WTC11 (cell line): ENCODE measurements around the gene PADI6. TPM values are rescaled to one million over a fixed set of nuclear protein-coding genes. Genes with fewer than 3 reads are reported as not detected.

ENCODE experiments used
- ATAC-seq: fragments of 200-7000 bp; cut with Tn5 transposase; 2 replicates; pipeline ENCODE4 v1.10.0; 2021; ENCODE audit warnings: mild to moderate bottlenecking, moderate library complexity
- CTCF ChIA-PET: fragments of 300-600 bp; sonication (Branson Sonifier 250); formaldehyde crosslinking; loops from one replicate; lab custom pipeline; 2021; ENCODE audit warnings: antibody characterized with exemption; lab: Charles Lee
- POLR2A ChIA-PET: fragments of 350-600 bp; sonication (Branson Sonifier 250); formaldehyde crosslinking; loops from one replicate; lab custom pipeline; 2021; ENCODE audit warnings: antibody characterized with exemption; lab: Charles Lee
- DNase-seq: peaks from one replicate; pipeline ENCODE4 v3.0.0; 2021; ENCODE audit warnings: low spot score
- H3K27ac Mint-ChIP-seq: 2 replicates; pipeline ENCODE4 v1.8.0; 2021; ENCODE audit warnings: mixed read lengths
- H3K27me3 Mint-ChIP-seq: 2 replicates; pipeline ENCODE4 v1.8.0; 2021; ENCODE audit warnings: low read depth, mild to moderate bottlenecking, moderate library complexity, mixed read lengths
- H3K36me3 Mint-ChIP-seq: 2 replicates; pipeline ENCODE4 v1.8.0; 2021; ENCODE audit warnings: mixed read lengths
- H3K4me1 Mint-ChIP-seq: 2 replicates; pipeline ENCODE4 v1.8.0; 2022; ENCODE audit warnings: mixed read lengths
- H3K4me3 Mint-ChIP-seq: 2 replicates; pipeline ENCODE4 v1.8.0; 2021; ENCODE audit warnings: mild to moderate bottlenecking, moderate library complexity, mixed read lengths
- H3K9me3 Mint-ChIP-seq: 2 replicates; pipeline ENCODE4 v1.8.0; 2021; ENCODE audit warnings: mixed read lengths
- E2F5 ChIP-seq: sonication (generic); formaldehyde crosslinking; IDR thresholded peaks from 2 replicates; pipeline ENCODE4 v1.8.1; 2022; ENCODE audit warnings: mild to moderate bottlenecking, moderate library complexity, missing genetic modification reagents
- ESRRA ChIP-seq: sonication (generic); formaldehyde crosslinking; IDR thresholded peaks from 2 replicates; pipeline ENCODE4 v1.8.1; 2022; ENCODE audit warnings: mild to moderate bottlenecking, missing genetic modification reagents, borderline replicate concordance
- GABPB1 ChIP-seq: sonication (generic); formaldehyde crosslinking; IDR thresholded peaks from 2 replicates; pipeline ENCODE4 v1.8.1; 2023; ENCODE audit warnings: mild to moderate bottlenecking, missing genetic modification reagents
- GRHL2 ChIP-seq: fragments of 250-450 bp; sonication (Bioruptor Pico); IDR thresholded peaks from 2 replicates; pipeline ENCODE4 v1.8.0; 2022; ENCODE audit warnings: mild to moderate bottlenecking, moderate library complexity; ENCODE audit not compliant: insufficient replicate concordance, severe bottlenecking
- IRF1 ChIP-seq: sonication (generic); formaldehyde crosslinking; IDR thresholded peaks from 2 replicates; pipeline ENCODE4 v1.8.0; 2023; ENCODE audit warnings: missing genetic modification reagents
- JUN ChIP-seq: sonication (generic); formaldehyde crosslinking; IDR thresholded peaks from 2 replicates; pipeline ENCODE4 v1.8.0; 2023; ENCODE audit warnings: mild to moderate bottlenecking, missing genetic modification reagents
- MXD4 ChIP-seq: fragments of 250-450 bp; sonication (Bioruptor Pico); IDR thresholded peaks from 2 replicates; pipeline ENCODE4 v1.8.0; 2021; ENCODE audit warnings: mild to moderate bottlenecking, moderate library complexity, borderline replicate concordance
- NFATC4 ChIP-seq: fragments of 250-450 bp; sonication (Bioruptor Pico); IDR thresholded peaks from 2 replicates; pipeline ENCODE4 v1.9.0; 2021; ENCODE audit warnings: mild to moderate bottlenecking
- NFE2L1 ChIP-seq: sonication (generic); formaldehyde crosslinking; IDR thresholded peaks from 2 replicates; pipeline ENCODE4 v1.8.1; 2023; ENCODE audit warnings: missing genetic modification reagents
- NR2C2 ChIP-seq: sonication (generic); formaldehyde crosslinking; IDR thresholded peaks from 2 replicates; pipeline ENCODE4 v1.8.0; 2022; ENCODE audit warnings: mild to moderate bottlenecking, missing genetic modification reagents
- SMAD3 ChIP-seq: sonication (generic); formaldehyde crosslinking; IDR thresholded peaks from 2 replicates; pipeline ENCODE4 v1.8.0; 2022; ENCODE audit warnings: missing genetic modification reagents, mild to moderate bottlenecking, borderline replicate concordance
- SMAD4 ChIP-seq: sonication (generic); formaldehyde crosslinking; IDR thresholded peaks from 2 replicates; pipeline ENCODE4 v1.8.0; 2022; ENCODE audit warnings: mild to moderate bottlenecking, missing genetic modification reagents
- ZNF121 ChIP-seq: sonication (generic); formaldehyde crosslinking; IDR thresholded peaks from 2 replicates; pipeline ENCODE4 v1.8.0; 2023; ENCODE audit warnings: missing genetic modification reagents
- ZSCAN18 ChIP-seq: fragments of 250-450 bp; sonication (Bioruptor Pico); IDR thresholded peaks from 2 replicates; pipeline ENCODE4 v2.1.2; 2022; ENCODE audit warnings: mild to moderate bottlenecking, moderate library complexity
- total RNA-seq: library from RNA; stranded (reverse); gene quantifications from 3 replicates; pipeline ENCODE4 v1.2.3, GENCODE V29; 2021
- TF ChIP-seq, protein P1 (sequence below): fragments of 250-450 bp; sonication (Bioruptor Pico); IDR thresholded peaks from 2 replicates; pipeline ENCODE4 v1.8.0; 2021; ENCODE audit warnings: mild to moderate bottlenecking
- TF ChIP-seq, protein P2 (sequence below): fragments of 200-600 bp; IDR thresholded peaks from 2 replicates; pipeline ENCODE4 v1.8.0; 2022; ENCODE audit warnings: antibody characterized with exemption
- TF ChIP-seq, protein P3 (sequence below): fragments of 250-450 bp; sonication (Bioruptor Pico); IDR thresholded peaks from 2 replicates; pipeline ENCODE4 v1.9.0; 2021; ENCODE audit warnings: moderate library complexity, mild to moderate bottlenecking, inconsistent platforms, borderline replicate concordance
- TF ChIP-seq, protein P4 (sequence below): sonication (generic); formaldehyde crosslinking; IDR thresholded peaks from 2 replicates; pipeline ENCODE4 v1.8.0; 2022; ENCODE audit warnings: missing genetic modification reagents
- TF ChIP-seq, protein P5 (sequence below): sonication (generic); formaldehyde crosslinking; IDR thresholded peaks from 2 replicates; pipeline ENCODE4 v1.8.1; 2023; ENCODE audit warnings: mild to moderate bottlenecking, moderate library complexity, missing genetic modification reagents

The PADI6 gene
- total RNA-seq, 1 experiment from 2014 or later, result not detected

DNA sequence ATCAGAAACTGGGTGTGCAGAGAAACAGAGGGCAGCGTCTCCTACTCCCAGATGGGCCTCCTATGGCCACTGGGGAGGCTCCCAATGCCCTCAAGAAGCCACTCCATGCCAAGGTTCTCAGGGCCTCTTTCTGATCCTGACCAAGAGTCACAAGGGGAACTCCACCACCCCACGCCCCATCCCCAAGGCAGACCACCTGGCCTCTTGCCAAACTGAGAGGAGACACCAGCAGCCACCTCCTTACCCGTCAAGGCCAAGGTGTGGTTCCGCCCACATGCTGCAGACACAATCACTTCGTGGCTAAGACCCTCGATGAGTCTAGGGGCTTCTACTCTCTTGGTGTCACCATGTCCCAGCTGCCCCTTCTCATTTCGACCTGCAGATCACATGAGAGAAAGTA lies 50.5 kb downstream of the PADI6 start (continued):
- TF ChIP-seq, protein P1, sequence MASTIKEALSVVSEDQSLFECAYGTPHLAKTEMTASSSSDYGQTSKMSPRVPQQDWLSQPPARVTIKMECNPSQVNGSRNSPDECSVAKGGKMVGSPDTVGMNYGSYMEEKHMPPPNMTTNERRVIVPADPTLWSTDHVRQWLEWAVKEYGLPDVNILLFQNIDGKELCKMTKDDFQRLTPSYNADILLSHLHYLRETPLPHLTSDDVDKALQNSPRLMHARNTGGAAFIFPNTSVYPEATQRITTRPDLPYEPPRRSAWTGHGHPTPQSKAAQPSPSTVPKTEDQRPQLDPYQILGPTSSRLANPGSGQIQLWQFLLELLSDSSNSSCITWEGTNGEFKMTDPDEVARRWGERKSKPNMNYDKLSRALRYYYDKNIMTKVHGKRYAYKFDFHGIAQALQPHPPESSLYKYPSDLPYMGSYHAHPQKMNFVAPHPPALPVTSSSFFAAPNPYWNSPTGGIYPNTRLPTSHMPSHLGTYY (CRISPR knock-in tag), result no peak
- TF ChIP-seq, protein P2, sequence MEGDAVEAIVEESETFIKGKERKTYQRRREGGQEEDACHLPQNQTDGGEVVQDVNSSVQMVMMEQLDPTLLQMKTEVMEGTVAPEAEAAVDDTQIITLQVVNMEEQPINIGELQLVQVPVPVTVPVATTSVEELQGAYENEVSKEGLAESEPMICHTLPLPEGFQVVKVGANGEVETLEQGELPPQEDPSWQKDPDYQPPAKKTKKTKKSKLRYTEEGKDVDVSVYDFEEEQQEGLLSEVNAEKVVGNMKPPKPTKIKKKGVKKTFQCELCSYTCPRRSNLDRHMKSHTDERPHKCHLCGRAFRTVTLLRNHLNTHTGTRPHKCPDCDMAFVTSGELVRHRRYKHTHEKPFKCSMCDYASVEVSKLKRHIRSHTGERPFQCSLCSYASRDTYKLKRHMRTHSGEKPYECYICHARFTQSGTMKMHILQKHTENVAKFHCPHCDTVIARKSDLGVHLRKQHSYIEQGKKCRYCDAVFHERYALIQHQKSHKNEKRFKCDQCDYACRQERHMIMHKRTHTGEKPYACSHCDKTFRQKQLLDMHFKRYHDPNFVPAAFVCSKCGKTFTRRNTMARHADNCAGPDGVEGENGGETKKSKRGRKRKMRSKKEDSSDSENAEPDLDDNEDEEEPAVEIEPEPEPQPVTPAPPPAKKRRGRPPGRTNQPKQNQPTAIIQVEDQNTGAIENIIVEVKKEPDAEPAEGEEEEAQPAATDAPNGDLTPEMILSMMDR, result no peak
- no peak for TF ChIP-seq MXD4
- TF ChIP-seq NFE2L1 (CRISPR knock-in tag), result no peak

DNA sequence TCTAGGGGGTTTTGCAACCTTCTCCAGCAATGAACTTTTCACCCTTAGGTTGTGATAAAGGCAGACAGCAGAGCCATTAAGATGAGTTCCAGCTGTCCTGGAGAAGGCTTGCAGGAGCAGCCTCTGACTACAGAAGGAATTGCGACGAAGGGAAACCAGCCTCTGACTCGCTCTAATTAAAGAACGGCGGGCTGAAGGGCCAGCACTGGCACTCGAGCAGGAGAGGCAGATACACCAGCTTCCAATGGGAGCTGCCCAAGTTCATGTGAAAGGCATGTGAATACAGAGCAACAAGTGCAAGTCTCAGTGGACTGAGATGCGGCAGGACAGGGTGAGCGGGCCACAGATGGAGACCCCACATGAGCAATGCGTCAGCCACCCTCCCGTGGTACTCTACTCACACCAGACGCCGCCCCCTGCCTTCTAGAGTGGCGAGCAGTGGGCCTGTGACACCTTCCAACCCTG lies 51.8 kb downstream of the PADI6 start:
- CTCF ChIA-PET, result interaction anchor here (0.7 to 1.0 kb wide), 2 partner anchors 16 to 53 kb away, joined by 5 read pairs; partner anchors contain the start of gene RCC2
- H3K27ac Mint-ChIP-seq, result peak overlapping the region; percentile 91
- peaks cover 92% of the 10 kb centered on the region for H3K36me3 Mint-ChIP-seq
- no peaks in the 10 kb centered on the region for H3K9me3 Mint-ChIP-seq
- ATAC-seq (no peak), DNase-seq (no peak)
- H3K4me1 Mint-ChIP-seq, result peaks cover 65% of the 10 kb centered on the region
- TF ChIP-seq NFATC4 (CRISPR knock-in tag) (no peak), GRHL2 (CRISPR knock-in tag) (no peak), ZNF121 (CRISPR knock-in tag) (peak; percentile 90), E2F5 (CRISPR knock-in tag) (no peak), NR2C2 (no peak)
- TF ChIP-seq, protein P3, sequence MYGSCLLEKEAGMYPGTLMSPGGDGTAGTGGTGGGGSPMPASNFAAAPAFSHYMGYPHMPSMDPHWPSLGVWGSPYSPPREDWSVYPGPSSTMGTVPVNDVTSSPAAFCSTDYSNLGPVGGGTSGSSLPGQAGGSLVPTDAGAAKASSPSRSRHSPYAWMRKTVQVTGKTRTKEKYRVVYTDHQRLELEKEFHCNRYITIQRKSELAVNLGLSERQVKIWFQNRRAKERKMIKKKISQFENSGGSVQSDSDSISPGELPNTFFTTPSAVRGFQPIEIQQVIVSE (CRISPR knock-in tag), result no peak
- no peak overlapping the region for H3K4me3 Mint-ChIP-seq
- POLR2A ChIA-PET, result no interaction called here
- no peaks in the 10 kb centered on the region for H3K27me3 Mint-ChIP-seq

GRCh38 chr1:17425806-17426600 lies 54.0 kb downstream of the PADI6 start:
- DNase-seq, result no peak
- ChIA-PET CTCF (interaction anchor here (0.7 to 1.6 kb wide), 2 partner anchors 13 to 52 kb away, joined by 3 to 4 read pairs; partner anchors contain the start of gene RCC2), POLR2A (no interaction called here)
- peaks cover 85% of the 10 kb centered on the region for H3K36me3 Mint-ChIP-seq
- no peak for ATAC-seq
- H3K4me3 Mint-ChIP-seq, result no peak overlapping the region
- peaks cover 66% of the 10 kb centered on the region for H3K4me1 Mint-ChIP-seq
- H3K27ac Mint-ChIP-seq, result peak overlapping the region; percentile 85
- H3K9me3 Mint-ChIP-seq, result no peaks in the 10 kb centered on the region
- H3K27me3 Mint-ChIP-seq, result no peaks in the 10 kb centered on the region
- TF ChIP-seq SMAD4 (CRISPR knock-in tag) (no peak), ZNF121 (CRISPR knock-in tag) (no peak), GABPB1 (CRISPR knock-in tag) (no peak), MXD4 (no peak), SMAD3 (CRISPR knock-in tag) (no peak), ESRRA (CRISPR knock-in tag) (no peak), IRF1 (CRISPR knock-in tag) (no peak), JUN (no peak), ZSCAN18 (CRISPR knock-in tag) (no peak)
- TF ChIP-seq, protein P4, sequence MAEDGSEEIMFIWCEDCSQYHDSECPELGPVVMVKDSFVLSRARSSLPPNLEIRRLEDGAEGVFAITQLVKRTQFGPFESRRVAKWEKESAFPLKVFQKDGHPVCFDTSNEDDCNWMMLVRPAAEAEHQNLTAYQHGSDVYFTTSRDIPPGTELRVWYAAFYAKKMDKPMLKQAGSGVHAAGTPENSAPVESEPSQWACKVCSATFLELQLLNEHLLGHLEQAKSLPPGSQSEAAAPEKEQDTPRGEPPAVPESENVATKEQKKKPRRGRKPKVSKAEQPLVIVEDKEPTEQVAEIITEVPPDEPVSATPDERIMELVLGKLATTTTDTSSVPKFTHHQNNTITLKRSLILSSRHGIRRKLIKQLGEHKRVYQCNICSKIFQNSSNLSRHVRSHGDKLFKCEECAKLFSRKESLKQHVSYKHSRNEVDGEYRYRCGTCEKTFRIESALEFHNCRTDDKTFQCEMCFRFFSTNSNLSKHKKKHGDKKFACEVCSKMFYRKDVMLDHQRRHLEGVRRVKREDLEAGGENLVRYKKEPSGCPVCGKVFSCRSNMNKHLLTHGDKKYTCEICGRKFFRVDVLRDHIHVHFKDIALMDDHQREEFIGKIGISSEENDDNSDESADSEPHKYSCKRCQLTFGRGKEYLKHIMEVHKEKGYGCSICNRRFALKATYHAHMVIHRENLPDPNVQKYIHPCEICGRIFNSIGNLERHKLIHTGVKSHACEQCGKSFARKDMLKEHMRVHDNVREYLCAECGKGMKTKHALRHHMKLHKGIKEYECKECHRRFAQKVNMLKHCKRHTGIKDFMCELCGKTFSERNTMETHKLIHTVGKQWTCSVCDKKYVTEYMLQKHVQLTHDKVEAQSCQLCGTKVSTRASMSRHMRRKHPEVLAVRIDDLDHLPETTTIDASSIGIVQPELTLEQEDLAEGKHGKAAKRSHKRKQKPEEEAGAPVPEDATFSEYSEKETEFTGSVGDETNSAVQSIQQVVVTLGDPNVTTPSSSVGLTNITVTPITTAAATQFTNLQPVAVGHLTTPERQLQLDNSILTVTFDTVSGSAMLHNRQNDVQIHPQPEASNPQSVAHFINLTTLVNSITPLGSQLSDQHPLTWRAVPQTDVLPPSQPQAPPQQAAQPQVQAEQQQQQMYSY (CRISPR knock-in tag), result no peak
- TF ChIP-seq, protein P5, sequence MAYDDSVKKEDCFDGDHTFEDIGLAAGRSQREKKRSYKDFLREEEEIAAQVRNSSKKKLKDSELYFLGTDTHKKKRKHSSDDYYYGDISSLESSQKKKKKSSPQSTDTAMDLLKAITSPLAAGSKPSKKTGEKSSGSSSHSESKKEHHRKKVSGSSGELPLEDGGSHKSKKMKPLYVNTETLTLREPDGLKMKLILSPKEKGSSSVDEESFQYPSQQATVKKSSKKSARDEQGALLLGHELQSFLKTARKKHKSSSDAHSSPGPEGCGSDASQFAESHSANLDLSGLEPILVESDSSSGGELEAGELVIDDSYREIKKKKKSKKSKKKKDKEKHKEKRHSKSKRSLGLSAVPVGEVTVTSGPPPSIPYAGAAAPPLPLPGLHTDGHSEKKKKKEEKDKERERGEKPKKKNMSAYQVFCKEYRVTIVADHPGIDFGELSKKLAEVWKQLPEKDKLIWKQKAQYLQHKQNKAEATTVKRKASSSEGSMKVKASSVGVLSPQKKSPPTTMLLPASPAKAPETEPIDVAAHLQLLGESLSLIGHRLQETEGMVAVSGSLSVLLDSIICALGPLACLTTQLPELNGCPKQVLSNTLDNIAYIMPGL (CRISPR knock-in tag), result no peak
